Mucosa of descending colon (tissue), 3 donors: Measurements from ENCODE around the gene RNF214. TPM values are rescaled to one million over a fixed set of nuclear protein-coding genes. Genes with fewer than 3 reads are reported as not detected.

Source experiments
- ATAC-seq: fragments of 200-7000 bp; cut with Tn5 transposase; one replicate; pipeline ENCODE4 v1.9.1; 2020; ENCODE audit warnings: mild to moderate bottlenecking, moderate library complexity
- DNase-seq, 3 donors: peaks; one replicate each; pipeline ENCODE4 v3.0.0-alpha.2; 2020
- H3K36me3 ChIP-seq: fragments of 200-600 bp; one replicate; pipeline ENCODE4 v1.8.0; 2021; ENCODE audit warnings: low read depth, mild to moderate bottlenecking
- H3K4me1 ChIP-seq: fragments of 200-600 bp; one replicate; pipeline ENCODE4 v1.8.0; 2021; ENCODE audit warnings: low read depth, mild to moderate bottlenecking
- H3K4me3 ChIP-seq: fragments of 200-600 bp; one replicate; pipeline ENCODE4 v1.8.0; 2021; ENCODE audit warnings: mild to moderate bottlenecking
- H3K9me3 ChIP-seq: fragments of 200-600 bp; one replicate; pipeline ENCODE4 v1.8.0; 2021; ENCODE audit warnings: mild to moderate bottlenecking
- intact Hi-C, 2 donors: fragments of 100-400 bp; cut with DNase I in 1 of 2; cut with micrococcal nuclease in 1 of 2; formaldehyde crosslinking; loops; one replicate each; pipeline versions ENCODE4 v1.11.0 to v1.11.1; 2022; cut with DNase I, micrococcal nuclease
- total RNA-seq, 3 donors: library from RNA; stranded (reverse); fragmentation: NEBNext Ultra II Directional in 2 of 3; extraction: Animal tissue kit (Norgen Biotek cat#: 25700) in 2 of 3; gene quantifications; one replicate each; pipeline versions ENCODE4 v1.2.1 to v1.2.4, GENCODE V29; 2021 to 2023
- TF ChIP-seq, protein P1 (sequence below): fragments of 200-600 bp; IDR thresholded peaks from one replicate; pipeline ENCODE4 v1.8.0; 2022; ENCODE audit warnings: antibody characterized with exemption, mild to moderate bottlenecking
- donor health status: DM: no; HTN: no; CAD: no; lungs with moderate emphysema.
- donor health status: DM: no; HTN: no; CAD: no.
- donor health status: DM: no; HTN: yes; CAD: no.

The RNF214 gene
- total RNA-seq, 3 donors from 2014 or later: 22.0 to 38.1 (median 25.4) TPM

DNA sequence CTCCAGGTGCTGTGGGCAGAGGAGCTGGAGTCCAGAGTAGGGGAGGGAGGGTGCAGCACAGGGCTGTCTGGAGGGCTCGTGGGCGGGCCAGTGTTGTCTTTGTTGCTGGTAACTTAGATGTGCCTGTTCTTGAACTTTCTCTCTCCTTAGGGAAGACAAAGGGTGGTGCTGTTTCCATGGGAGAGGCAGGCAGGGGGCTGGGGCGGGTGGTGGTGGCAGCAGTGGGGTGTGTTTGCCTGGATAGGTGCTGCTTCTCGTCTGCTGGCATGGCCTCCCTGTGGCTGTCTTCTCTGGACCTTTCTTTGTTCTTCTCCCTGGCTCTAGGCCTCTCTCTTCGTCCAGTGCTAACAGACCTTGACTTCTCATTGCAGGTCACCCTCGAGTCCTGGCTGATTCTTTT, 45.5 kb upstream of the RNF214 start:
- peak in 2 of 3 donors; percentile 40 to 43 for DNase-seq
- Histone ChIP-seq H3K36me3 (peaks cover 7% of the 10 kb centered on the region), H3K4me1 (peaks cover 4% of the 10 kb centered on the region), H3K9me3 (no peaks in the 10 kb centered on the region), H3K4me3 (no peak overlapping the region)
- TF ChIP-seq, protein P1, sequence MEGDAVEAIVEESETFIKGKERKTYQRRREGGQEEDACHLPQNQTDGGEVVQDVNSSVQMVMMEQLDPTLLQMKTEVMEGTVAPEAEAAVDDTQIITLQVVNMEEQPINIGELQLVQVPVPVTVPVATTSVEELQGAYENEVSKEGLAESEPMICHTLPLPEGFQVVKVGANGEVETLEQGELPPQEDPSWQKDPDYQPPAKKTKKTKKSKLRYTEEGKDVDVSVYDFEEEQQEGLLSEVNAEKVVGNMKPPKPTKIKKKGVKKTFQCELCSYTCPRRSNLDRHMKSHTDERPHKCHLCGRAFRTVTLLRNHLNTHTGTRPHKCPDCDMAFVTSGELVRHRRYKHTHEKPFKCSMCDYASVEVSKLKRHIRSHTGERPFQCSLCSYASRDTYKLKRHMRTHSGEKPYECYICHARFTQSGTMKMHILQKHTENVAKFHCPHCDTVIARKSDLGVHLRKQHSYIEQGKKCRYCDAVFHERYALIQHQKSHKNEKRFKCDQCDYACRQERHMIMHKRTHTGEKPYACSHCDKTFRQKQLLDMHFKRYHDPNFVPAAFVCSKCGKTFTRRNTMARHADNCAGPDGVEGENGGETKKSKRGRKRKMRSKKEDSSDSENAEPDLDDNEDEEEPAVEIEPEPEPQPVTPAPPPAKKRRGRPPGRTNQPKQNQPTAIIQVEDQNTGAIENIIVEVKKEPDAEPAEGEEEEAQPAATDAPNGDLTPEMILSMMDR: no peak
- no peak for ATAC-seq
- intact Hi-C loops: no loop called here

DNA sequence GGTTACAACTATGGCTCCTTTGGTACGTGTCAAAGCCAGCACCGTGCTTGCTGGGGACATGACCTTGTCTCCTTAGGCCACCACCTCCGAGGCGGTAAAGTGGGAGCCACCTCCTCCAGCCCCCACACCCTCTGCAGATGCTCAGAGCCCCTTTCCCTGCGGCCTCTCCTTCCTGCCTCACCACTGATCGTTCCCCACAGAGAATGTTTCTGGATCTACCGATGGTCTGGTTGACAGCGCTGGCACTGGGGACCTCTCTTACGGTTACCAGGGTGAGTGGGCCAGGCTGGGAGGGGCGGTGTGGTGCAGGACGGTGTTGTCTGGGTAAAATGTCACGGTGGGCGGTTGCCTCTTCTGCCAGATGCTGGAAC, 45.1 kb upstream of the RNF214 start:
- no peaks in the 10 kb centered on the region for H3K9me3 ChIP-seq
- no peak for ATAC-seq
- peak in 1 of 3 donors; percentile 23 for DNase-seq
- peaks cover 7% of the 10 kb centered on the region for H3K36me3 ChIP-seq
- TF ChIP-seq, protein P1: no peak
- no peak overlapping the region for H3K4me3 ChIP-seq
- intact Hi-C loops: no loop called here
- H3K4me1 ChIP-seq: peaks cover 4% of the 10 kb centered on the region

DNA sequence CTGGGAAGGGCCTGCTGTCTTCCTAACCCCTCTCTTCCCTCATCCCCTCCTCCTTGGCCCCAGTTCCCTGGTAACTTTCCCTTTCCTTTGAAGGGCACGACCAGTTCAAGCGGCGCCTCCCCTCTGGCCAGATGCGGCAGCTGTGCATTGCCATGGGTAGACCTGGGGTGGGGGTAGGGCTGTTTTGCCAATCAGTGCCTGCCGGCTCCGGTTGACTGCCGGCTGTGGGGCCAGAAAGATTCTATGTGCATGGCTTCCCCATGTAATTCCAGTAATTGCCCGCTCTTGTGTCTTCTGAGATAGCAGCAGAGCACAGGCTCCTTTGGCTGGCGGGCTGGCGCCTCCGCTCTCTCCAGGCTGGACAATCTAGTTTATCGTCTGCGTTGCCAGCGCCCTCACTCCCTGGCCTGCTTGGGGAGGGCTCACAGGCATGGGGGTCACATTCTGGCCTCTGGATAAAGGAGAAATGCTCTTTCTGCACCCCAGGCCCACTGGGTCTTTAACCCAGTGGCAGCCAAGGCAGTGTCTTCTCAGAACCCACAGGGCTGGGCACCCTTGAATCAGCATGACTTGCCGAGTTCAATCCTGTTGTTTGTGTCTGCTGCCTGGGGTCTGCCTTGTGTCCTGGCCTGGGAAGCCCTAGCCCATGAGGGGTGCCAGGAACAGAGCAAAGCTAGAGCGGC, 44.5 kb upstream of the RNF214 start:
- H3K4me3 ChIP-seq: no peak overlapping the region
- ATAC-seq: no peak
- intact Hi-C loops: no loop called here
- peaks cover 7% of the 10 kb centered on the region for H3K36me3 ChIP-seq
- no peaks in the 10 kb centered on the region for H3K9me3 ChIP-seq
- peaks cover 4% of the 10 kb centered on the region for H3K4me1 ChIP-seq
- TF ChIP-seq, protein P1: no peak
- peak in 2 of 3 donors; percentile 19 to 34 for DNase-seq

DNA sequence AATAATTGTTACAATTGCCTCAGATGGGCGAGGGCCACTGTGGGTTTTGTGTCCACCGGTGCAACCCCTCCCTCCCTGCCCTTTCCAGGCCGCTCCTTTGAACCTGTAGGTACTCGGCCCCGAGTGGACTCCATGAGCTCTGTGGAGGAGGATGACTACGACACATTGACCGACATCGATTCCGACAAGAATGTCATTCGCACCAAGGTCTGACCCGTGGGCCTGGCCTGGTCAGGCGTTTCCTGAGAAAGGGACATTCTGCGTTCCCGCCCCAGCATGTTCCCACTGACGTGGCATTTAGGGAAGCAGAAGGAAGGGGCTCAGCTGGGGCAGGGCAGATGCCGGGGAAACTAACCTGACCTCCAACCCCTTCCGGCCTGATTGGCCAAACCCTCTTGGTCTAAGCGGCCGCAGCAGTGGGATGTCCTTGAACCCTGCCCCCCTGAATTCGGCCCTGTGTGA, 43.8 kb upstream of the RNF214 start:
- DNase-seq (peak in 2 of 3 donors; percentile 39 to 62), ATAC-seq (no peak)
- no peaks in the 10 kb centered on the region for H3K4me1 ChIP-seq
- no peak overlapping the region for H3K4me3 ChIP-seq
- no peaks in the 10 kb centered on the region for H3K9me3 ChIP-seq
- TF ChIP-seq, protein P1: no peak
- intact Hi-C loops: no loop called here
- H3K36me3 ChIP-seq: peaks cover 7% of the 10 kb centered on the region

DNA sequence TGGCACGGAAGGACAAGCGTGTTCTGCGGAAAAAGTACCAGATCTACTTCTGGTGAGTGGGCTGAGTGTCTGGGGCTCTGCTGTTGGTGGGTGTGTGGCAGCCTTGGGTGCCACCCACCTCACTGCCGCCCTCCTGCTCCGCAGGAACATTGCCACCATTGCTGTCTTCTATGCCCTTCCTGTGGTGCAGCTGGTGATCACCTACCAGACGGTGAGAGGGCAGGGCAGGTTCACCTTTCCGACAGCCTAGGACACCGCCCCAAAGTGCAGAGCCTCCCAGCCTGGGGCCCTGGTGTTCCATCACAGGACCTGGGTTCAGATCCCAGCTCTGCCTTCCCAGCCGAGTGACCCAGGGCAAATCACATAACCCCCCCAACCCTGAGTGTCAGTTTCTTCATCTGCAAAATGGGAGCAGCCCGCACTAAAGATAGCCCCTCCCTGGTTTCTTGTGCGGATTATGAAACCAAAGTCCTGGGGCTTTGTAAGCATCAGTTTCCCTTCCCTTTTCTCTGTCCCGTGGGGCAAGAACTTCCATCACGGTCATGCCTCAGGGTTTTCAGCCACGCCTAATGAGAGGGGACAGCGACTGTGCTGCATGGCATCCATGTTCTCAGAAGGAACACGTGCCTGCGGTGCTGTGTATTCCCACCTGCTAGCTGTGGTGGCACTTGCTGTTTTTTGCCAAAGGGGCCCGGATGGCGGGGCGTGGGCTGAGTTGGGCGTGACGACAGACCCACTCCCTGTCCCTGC, 43.1 kb upstream of the RNF214 start:
- Histone ChIP-seq H3K4me1 (peaks cover 3% of the 10 kb centered on the region), H3K9me3 (no peaks in the 10 kb centered on the region), H3K36me3 (peaks cover 7% of the 10 kb centered on the region), H3K4me3 (no peak overlapping the region)
- peak in 2 of 3 donors; percentile 41 to 69 for DNase-seq
- peak; percentile 27 for ATAC-seq
- TF ChIP-seq, protein P1: no peak
- intact Hi-C loops: no loop called here
